GM21447 (cell line): ENCODE data around the gene ARX.

Experiments
- ATAC-seq: cut with Tn5 transposase; IDR thresholded peaks from one replicate; pipeline ENCODE4 v1.9.1; 2021; ENCODE audit not compliant: unreplicated experiment

Gene ARX

DNA sequence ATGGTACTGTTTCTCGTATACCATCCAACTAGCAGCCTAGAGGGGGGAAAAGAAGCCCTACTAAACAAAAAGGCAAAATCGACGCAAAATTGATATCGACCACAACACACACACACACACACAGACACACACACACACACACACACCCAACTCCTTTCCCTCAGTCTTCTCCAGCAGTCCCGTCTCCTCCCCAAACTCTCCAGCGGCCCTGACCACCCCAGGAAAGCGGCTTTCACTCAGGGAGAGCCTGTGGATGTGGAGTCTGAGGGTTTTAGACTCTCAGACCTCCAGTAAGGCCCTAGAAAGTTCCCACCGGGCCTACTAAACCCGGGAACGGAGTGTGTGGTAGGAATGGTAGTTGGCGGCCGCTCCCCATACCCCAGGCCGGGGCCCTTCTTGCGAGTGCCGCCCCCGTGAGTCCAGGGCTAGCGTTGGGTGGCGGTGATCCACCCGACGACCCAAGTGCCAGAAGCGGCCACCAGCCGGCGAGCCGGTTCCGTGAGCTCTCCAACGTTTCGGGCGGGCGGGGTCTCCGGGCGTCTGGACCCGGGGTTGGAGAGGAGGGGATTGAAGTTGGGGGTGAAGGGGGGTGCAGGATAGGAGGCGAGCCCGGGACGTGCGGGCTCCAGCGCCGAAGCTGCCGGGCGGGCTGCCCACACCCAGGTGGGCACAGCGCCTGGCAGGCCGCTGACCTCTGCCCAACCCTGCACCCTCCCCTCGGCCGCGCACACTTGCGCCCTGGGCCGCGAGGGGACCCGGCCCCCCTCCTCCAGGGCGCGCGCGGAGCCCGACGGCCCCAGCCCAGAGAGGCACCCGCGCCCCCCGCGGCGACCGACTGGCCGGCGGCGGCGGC is 13.7 kb downstream of the ARX start:
- ATAC-seq: no peak

DNA sequence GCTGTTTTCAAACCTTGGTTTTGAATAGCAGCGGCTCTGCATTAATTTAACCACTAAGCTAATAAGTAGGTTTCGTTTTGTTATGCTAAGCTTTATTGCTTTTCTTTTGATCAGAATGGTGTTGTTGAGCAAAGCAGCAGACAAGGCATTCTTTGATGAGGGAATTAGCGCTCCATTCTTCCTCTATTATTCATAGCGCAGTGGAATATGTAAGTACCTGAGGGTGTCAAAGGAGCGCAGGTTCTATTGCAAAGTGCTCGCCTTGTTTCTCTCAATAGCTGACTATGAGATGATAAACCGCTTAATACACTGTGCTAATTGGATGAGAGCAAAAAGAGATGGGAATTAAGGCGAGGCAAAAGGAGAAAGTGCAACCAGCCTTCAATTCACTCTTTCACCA is 16.3 kb downstream of the ARX start:
- no peak for ATAC-seq

DNA sequence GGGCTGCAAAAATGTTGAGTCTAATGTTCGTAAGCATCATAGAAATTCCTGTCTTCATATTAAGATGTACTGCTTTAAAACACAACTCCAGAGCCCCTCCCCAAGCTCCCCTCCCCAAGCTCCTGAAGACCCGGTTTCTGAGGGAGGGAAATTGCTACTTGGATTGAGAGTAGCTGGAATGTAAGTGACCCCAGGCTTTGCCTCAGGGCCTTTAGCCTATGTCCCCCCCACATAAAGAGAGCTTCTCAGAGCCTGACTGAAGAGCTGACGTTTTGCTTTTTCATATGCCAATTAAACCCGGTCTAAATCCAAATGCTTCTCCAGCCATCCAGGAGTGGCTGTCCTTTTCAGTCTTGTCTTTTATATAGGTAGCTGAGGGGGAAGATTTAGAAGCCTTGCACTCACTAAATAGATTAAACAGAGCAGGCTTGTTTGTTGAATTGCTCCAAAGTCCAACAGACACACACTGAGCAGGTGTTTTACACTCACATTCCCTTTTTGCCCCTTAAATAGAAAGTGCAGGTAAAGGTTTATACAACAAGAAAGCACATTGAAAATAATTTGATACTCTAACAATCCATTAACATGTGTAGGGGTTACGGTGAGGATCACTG is 19.6 kb downstream of the ARX start:
- no peak for ATAC-seq

DNA sequence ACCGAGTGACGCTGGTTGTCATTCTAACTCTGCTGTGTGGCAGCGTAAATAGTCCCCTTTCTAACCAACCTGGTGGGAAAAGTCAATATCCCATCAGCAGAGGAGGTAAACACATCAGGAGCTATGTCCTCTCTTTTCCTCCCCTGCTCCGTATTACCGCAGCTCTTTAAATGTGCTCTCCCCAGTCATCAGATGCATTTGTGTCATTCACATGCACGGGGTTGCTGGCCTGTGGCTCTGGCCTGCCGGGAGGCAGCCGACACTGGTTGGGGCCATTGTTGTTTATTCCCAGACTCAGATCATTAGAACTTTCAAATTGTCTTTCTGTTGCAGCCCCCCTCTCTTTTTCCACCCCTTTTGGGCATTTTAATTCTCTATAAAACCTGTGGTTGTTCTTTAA is 21.9 kb downstream of the ARX start:
- no peak for ATAC-seq

DNA sequence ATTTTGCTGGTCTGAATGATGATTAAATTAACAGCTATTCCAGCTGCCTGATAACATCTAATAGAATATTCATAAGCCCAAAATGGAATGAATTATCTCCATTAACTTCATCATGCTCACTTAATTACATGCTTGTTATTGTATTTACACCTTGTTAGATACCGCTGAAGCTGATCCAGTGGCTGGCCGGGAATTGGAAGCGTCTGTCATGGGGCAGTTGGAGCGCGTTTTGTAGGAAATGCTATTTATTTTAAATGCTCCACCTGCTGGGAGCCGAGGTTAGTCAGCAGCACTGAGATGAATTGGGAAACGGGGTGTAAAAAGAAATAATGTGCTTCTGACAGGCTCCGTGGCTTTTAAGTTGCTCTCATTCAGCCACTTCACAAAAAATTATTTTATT is 25.2 kb downstream of the ARX start:
- ATAC-seq: no peak

DNA sequence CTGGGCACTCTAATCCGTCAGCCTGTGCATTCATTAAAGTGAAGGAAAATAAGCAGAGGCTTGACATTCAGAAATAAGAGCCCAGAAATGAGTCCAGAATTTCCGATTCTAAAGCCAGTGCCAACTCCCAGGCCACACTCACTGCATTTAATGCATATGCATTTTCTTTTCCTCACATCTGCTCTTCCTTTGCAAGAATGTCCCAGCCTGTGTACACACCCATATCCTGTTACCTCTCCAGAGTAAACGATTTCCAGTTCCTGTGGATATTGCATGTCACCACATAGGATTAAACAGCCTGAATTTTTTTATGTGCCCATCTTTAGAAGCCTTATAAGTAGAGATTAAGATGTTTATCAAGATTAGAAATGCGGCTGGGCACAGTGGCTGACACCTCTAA is 27.5 kb downstream of the ARX start:
- ATAC-seq: no peak

DNA sequence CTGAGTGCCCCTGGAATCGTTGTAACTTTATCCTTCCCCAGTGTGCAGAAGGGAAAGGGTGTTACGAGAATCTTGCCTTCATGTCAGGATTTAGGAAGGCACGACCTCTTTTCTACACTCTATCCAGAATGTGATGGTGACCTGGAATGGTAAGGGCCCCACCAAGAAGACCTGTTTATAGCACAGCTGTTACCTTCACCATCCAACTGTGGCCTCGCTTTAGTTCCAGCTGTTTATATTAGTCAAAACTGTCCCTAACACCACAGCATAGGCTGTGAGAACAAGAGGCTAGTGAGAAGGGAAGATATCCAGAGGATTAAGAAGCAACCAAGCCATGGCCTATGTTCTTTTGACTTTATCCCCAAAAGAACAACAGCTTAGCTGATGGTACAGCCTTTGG is 28.0 kb downstream of the ARX start:
- no peak for ATAC-seq

DNA sequence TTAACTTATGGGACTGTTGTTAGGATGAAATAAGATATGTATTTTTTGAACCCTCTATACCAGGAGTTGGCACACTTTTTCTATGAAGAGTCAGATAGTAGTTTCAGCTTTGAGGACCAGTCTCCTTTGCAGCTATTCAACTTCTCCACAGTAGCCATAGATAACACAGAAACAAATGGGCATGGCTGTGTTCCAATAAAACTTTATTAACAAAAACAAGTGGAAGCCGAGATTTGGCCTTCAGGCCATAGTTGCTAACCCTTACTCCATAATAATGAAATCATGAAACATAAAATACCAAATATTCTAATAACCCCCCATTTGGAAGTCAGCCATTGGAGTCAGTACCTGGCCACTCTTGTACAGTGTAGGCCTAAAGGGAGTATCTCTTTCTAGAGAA is 30.6 kb downstream of the ARX start:
- ATAC-seq: no peak

DNA sequence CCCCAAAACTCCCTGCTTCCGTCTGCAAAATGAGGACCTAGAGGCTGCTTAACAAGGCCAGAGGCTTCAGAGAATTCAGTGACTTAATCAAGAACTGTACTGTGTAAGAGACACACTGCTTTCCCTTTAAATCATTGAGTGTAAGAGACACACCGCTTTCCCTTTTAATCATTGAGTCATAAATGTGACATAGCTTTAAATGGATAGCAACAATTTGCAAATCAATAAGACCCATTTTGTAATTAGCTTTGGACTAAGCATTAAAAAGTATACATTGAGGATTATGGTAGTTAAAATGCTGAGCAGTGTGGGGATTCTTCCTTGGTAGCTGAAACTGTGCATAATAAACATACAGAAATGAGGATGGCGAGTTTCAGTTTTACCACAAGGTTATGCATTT is 31.8 kb downstream of the ARX start:
- ATAC-seq: no peak

DNA sequence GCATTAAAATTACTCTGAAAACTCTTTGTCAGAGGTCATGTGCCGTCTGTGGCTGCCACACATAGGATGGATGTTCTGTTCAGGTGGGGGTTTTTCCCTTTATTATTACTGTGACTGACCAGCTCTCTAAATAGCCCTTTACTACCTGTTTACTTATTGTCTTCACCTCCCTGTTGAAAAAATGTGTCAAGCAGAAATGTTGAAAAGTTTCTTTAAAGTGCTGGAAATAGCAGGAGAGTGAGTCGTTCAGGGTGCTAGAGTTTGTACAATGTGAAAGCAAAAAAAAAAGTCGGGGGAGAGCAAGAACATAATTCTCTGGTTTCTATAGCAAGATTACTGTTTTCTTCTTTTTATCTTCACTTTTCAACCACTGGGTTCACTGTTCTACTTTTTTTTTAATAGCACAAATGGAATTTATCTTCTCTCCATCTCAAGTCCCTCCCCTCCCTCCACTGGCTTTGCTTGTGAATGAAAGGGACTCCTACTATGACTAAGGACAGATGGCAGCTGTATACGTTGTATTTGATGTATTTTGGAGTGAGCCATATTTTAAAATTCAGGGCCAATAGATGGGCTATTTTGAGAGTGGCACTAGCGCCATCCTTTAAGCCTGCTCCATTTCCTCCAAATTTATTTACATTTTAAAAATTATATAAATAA is 33.3 kb downstream of the ARX start:
- no peak for ATAC-seq

DNA sequence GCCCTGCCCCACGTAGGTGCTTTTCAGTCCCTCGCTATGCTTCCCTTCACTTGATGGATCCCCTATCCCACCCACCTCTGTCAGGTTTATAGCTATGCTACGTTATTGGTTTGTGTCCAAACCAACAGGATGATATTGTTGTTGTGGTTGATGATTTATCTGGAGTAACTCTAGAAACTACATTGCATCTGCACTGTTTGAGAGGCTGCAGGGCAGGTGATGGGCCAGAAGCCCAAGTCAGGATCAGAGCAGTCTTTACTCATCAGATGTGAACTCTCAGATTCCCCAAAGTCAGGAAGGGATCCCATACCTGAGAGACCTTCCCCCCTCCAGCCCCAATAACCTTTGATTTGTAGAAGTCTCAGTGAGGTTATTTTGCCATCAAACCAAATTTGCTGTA is 34.7 kb downstream of the ARX start:
- ATAC-seq: no peak

DNA sequence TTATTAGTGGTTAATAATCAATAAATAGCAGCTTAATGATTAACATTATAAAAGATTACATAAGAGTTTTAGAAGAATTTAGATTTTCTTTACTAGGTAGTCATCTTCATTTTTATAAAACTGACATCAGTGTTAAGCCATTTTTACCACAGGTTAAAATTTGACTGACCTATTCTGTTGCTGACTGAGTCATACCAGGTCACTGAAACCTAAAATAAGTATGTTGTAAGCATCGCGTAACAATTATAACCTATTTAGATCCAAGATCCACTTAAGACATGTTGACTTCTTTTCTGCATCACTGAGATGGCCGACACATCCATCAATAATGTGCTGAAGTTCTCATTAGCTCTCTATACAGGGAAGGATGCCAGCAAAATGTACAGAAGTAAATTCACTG is 36.7 kb downstream of the ARX start:
- ATAC-seq: no peak

DNA sequence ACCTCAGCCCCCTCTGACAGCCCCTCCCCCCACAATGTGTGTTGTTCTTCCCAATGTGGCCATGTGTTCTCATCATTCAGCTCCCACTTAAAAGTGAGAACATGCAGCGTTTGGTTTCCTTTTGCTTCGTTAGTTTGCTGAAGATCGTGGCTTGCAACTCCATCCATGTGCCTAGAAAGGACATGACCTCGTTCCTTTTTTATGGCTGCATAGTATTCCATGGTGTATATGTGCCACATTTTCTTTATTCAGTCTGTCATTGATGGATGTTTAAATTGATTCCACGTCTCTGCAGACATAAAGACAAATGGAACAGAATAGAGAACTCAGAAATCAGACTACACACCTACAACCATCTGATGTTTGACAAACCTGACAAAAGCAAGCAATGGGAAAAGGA is 46.0 kb downstream of the ARX start:
- ATAC-seq: no peak

DNA sequence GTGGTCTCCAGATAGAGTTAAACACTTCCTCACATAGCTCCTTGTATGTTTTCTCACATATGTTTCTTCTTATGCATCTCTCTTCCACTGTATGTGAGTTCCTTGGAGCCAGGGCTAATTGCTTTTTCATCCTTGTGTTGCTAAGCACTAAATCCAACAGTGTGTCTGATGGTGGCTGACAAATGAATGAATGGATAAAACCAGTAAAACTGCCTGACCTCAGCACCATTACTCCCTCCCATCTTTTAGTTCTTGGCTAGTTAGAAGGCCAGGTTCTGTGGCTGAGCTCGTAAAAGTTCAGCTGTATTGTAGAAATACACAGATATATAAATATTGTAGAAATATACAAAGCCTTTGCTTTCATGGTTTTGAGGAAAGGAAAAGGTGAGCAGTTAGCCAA is 50.4 kb downstream of the ARX start:
- ATAC-seq: no peak

DNA sequence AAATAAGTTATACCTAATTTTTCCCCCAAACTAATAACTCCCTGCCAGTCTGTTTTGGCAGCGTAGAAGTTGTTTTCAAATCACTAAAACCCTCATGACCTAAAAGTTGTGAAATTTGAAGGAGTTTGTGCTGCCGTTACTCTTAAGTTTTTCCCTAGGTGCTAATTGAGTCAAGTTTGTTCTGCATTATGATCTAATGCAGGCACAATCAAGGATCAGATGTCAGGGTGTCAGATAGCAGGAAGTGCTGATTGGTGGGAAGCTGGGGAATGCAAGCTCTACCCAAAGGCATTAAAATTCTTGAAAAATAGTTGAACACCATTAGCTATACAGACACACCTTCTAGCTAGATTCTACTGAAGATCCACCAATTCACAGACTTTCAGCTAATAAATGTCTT is 51.9 kb downstream of the ARX start:
- ATAC-seq: no peak

DNA sequence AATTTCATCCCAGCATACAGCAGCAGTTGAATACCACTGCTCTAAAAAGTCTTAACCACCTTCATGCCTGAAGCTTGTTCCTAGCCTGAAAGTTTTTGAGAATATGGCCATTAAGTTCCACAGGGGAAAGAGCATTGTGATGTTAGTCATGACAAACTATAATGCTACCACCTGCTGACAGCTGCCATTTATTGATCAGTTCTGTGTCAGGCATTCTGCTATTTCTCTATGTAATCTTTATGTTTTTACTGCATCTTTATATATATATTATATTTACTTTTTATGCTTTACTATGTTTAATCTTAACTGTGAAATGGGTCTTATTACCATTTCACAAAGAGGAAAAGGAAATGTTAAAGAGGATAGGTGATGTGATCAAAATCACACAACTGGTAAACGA is 54.0 kb downstream of the ARX start:
- ATAC-seq: no peak

DNA sequence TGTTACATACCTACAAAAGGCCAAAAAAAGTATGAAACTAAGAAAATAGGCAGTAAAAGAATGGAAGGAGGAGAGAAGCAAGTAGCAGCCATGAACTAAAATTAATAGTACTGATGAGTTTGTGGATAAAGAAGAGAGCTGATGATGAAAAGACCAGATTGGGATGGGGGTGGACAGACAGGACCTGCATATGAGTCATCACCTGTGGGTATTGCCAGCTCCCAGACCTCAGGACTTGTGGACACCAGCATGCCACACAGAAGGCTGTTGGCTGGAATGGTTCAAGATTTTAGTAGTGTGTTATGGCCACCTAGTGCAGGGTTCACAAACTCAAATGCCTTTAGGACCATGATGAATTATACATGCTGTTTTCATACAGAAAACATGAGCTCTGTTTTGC is 58.9 kb downstream of the ARX start:
- ATAC-seq: no peak

DNA sequence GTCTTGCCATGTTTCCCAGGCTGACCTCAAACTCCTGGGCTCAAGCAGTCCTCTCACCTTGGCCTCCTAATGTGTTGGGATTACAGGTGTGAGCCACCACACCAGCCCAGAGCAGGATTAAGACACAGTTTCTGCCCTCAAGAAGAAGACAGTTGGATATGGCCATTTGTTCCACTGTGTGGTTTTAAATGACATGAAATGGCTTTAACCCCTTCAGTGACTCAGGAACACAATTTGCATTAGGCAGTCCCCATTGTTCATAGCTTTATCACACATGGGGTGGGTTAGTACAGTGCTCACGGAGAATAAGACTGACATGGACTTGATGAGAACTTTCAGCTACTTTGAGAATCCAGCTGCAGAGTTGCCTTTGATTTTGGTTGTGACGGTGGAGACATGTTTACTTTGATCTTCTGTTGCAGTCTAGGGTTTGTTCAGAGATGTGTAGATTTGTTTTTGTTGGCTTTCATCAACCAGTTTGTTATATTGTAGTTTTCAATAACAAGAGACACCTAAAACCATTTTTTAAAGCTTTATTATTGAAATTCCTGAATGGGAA is 60.3 kb downstream of the ARX start:
- no peak for ATAC-seq

DNA sequence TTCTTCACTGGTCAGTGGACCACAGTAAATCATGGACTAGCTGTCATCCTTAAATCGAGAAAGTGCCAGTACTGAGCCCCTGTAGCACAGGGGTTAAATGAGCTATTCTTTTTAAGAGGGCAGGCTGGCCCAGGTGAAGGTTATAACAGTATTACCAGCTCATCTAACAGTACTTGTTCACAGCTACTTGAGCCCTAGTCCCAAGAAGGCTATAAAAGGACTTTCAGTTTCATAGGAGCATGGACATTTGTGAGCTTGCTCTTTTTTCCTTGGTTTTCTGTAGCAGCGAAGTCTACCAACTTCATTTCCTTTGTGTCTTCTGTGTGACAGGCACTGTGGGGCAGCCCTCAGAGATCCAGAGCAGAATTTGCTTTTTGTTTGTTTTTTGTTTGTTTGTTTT is 61.0 kb downstream of the ARX start:
- no peak for ATAC-seq
